ENCODE measurements around the gene CYB561. TPM values are rescaled to one million over a fixed set of nuclear protein-coding genes. Genes with fewer than 3 reads are reported as not detected.

CYB561 gene
- total and polyA plus RNA-seq, 2 donors (not counting 1 experiment from before 2014, with no cell fraction given), result 3.5 to 4.9 TPM

DNA sequence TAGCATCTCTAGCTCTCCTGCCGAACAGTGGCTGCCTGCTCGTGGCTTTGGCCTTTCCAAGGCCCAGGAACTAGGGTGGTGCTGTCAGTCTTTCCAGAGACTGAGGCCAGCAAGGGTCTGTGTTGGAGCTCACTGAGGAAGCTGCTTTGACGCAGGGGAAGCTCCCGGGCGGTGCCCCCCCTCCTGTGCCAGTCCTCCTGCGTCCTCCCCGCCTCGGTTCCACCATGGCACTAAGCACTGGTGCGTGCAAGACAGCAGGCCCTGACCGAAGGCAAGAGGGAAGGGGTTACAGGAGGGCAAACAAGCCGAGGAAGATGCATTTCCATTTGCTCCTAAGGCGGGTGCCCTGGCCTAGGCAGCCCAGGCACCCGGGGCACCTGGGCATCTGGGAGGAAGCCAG lies 4.5 kb downstream of the CYB561 start:
- H3K4me1 ChIP-seq (ENCODE audit: control insufficient read depth in 2 of 2, insufficient read depth in 2 of 2, low read length in 2 of 2), result peaks cover 13 to 29% of the 10 kb centered on the region in 2 donors
- POLR2A ChIA-PET, result interaction anchor here (0.6 to 0.7 kb wide), 2 partner anchors 20 to 180 kb away, joined by 3 to 4 read pairs; no protein-coding TSS in a partner anchor

GRCh38 chr17:63440770-63441335 lies 5.3 kb downstream of the CYB561 start:
- no peak overlapping the region for H3K27ac ChIP-seq (ENCODE audit: low read length in 2 of 2)

More for the DNA sequence above, 4.5 kb downstream of the CYB561 start:
- TF ChIP-seq, protein P1, sequence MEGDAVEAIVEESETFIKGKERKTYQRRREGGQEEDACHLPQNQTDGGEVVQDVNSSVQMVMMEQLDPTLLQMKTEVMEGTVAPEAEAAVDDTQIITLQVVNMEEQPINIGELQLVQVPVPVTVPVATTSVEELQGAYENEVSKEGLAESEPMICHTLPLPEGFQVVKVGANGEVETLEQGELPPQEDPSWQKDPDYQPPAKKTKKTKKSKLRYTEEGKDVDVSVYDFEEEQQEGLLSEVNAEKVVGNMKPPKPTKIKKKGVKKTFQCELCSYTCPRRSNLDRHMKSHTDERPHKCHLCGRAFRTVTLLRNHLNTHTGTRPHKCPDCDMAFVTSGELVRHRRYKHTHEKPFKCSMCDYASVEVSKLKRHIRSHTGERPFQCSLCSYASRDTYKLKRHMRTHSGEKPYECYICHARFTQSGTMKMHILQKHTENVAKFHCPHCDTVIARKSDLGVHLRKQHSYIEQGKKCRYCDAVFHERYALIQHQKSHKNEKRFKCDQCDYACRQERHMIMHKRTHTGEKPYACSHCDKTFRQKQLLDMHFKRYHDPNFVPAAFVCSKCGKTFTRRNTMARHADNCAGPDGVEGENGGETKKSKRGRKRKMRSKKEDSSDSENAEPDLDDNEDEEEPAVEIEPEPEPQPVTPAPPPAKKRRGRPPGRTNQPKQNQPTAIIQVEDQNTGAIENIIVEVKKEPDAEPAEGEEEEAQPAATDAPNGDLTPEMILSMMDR (IDR thresholded peaks at IDR 0.05), result no peak
- TF ChIP-seq EZH2 (IDR thresholded peaks at IDR 0.05; ENCODE audit: borderline replicate concordance, insufficient read depth, low read depth, low read length, poor library complexity, severe bottlenecking), result no peak
- no peaks in the 10 kb centered on the region for H3K9me3 ChIP-seq (ENCODE audit: control extremely low read depth in 1 of 3, control insufficient read depth in 2 of 3, insufficient read depth in 1 of 3, low read length in 2 of 3)
- Mint-ChIP-seq H3K4me1 (peaks cover 26% of the 10 kb centered on the region), H3K9me3 (ENCODE audit: insufficient read depth) (no peaks in the 10 kb centered on the region), H3K4me3 (no peak overlapping the region), H3K27ac (no peak overlapping the region), H3K27me3 (no peaks in the 10 kb centered on the region)
- H3K27ac ChIP-seq (ENCODE audit: low read length in 2 of 2), result no peak overlapping the region
- no peaks in the 10 kb centered on the region for H3K79me2 ChIP-seq (ENCODE audit: control insufficient read depth, insufficient read depth, low read length)
- H3K4me2 ChIP-seq (replicated peaks; ENCODE audit: low read depth, low read length, poor library complexity, severe bottlenecking), result no peak overlapping the region
- ATAC-seq (ENCODE audit: low read depth), result no peak
- no peak overlapping the region for H3K9ac ChIP-seq (ENCODE audit: low read length)
- H3K4me3 ChIP-seq (ENCODE audit: control extremely low read depth in 1 of 5, extremely low read depth in 1 of 5, insufficient read depth in 1 of 5, low read depth in 2 of 5, low read length in 4 of 5), result no peak overlapping the region
- 94% methylated on average over 13 of the region's 13 CpGs for WGBS (ENCODE audit: insufficient coverage)
- H4K20me1 ChIP-seq (ENCODE audit: control insufficient read depth, insufficient read depth, low read length, poor library complexity, severe bottlenecking), result no peaks in the 10 kb centered on the region
- CTCF ChIA-PET, result interaction anchor here (0.9 to 4.9 kb wide), 3 partner anchors 16 to 171 kb away, joined by 3 to 26 read pairs (median 8); no protein-coding TSS in a partner anchor
- H3K36me3 ChIP-seq (replicated peaks in 1 of 2; ENCODE audit: control extremely low read depth in 1 of 2, control insufficient read depth in 1 of 2, extremely low read depth in 1 of 2, insufficient read depth in 2 of 2, low read length in 1 of 2), result no peaks in the 10 kb centered on the region
- no peaks in the 10 kb centered on the region for H3K27me3 ChIP-seq (replicated peaks in 1 of 4; ENCODE audit: control extremely low read depth in 1 of 4, control insufficient read depth in 3 of 4, insufficient read depth in 4 of 4, low read length in 3 of 4)
- H2AFZ ChIP-seq (ENCODE audit: insufficient read depth, low read depth, low read length, poor library complexity, severe bottlenecking), result no peak overlapping the region
- intact Hi-C loops (cut with micrococcal nuclease), result no loop called here
- no peak for DNase-seq

More at GRCh38 chr17:63440770-63441335, 5.3 kb downstream of the CYB561 start:
- no peak overlapping the region for H3K4me3 ChIP-seq (ENCODE audit: control extremely low read depth in 1 of 5, extremely low read depth in 1 of 5, insufficient read depth in 1 of 5, low read depth in 2 of 5, low read length in 4 of 5)
- no peaks in the 10 kb centered on the region for H3K36me3 ChIP-seq (replicated peaks in 1 of 2; ENCODE audit: control extremely low read depth in 1 of 2, control insufficient read depth in 1 of 2, extremely low read depth in 1 of 2, insufficient read depth in 2 of 2, low read length in 1 of 2)
- H3K79me2 ChIP-seq (ENCODE audit: control insufficient read depth, insufficient read depth, low read length), result no peaks in the 10 kb centered on the region
- DNase-seq, result no peak
- peaks cover 0 to 5% (median 0%) of the 10 kb centered on the region in 4 experiments for H3K27me3 ChIP-seq (replicated peaks in 1 of 4; ENCODE audit: control extremely low read depth in 1 of 4, control insufficient read depth in 3 of 4, insufficient read depth in 4 of 4, low read length in 3 of 4)
- Mint-ChIP-seq H3K9me3 (ENCODE audit: insufficient read depth) (no peaks in the 10 kb centered on the region), H3K27ac (no peak overlapping the region), H3K27me3 (no peaks in the 10 kb centered on the region), H3K4me1 (peaks cover 26% of the 10 kb centered on the region), H3K4me3 (no peak overlapping the region)
- H3K9me3 ChIP-seq (ENCODE audit: control extremely low read depth in 1 of 3, control insufficient read depth in 2 of 3, insufficient read depth in 1 of 3, low read length in 2 of 3), result peaks cover 0 to 4% (median 0%) of the 10 kb centered on the region in 3 donors
- TF ChIP-seq EZH2 (IDR thresholded peaks at IDR 0.05; ENCODE audit: borderline replicate concordance, insufficient read depth, low read depth, low read length, poor library complexity, severe bottlenecking), result no peak
- TF ChIP-seq, protein P1 (IDR thresholded peaks at IDR 0.05), result no peak
- no peaks in the 10 kb centered on the region for H4K20me1 ChIP-seq (ENCODE audit: control insufficient read depth, insufficient read depth, low read length, poor library complexity, severe bottlenecking)
- H3K4me1 ChIP-seq (ENCODE audit: control insufficient read depth in 2 of 2, insufficient read depth in 2 of 2, low read length in 2 of 2), result peaks cover 10 to 28% of the 10 kb centered on the region in 2 donors
- CTCF ChIA-PET, result interaction anchor here (0.9 to 4.9 kb wide), 5 partner anchors 13 to 172 kb away, joined by 3 to 26 read pairs (median 7); no protein-coding TSS in a partner anchor
- no peak overlapping the region for H3K9ac ChIP-seq (ENCODE audit: low read length)
- POLR2A ChIA-PET, result interaction anchor here (0.6 to 0.7 kb wide), 2 partner anchors 21 to 181 kb away, joined by 3 to 4 read pairs; no protein-coding TSS in a partner anchor
- no peak overlapping the region for H2AFZ ChIP-seq (ENCODE audit: insufficient read depth, low read depth, low read length, poor library complexity, severe bottlenecking)
- no peak for ATAC-seq (ENCODE audit: low read depth)
- no peak overlapping the region for H3K4me2 ChIP-seq (replicated peaks; ENCODE audit: low read depth, low read length, poor library complexity, severe bottlenecking)
- intact Hi-C loops (cut with micrococcal nuclease), result no loop called here
- 95% methylated on average over 14 of the region's 16 CpGs for WGBS (ENCODE audit: insufficient coverage)
